ENCODE data around the gene ARHGEF10L. TPM values are rescaled to one million over a fixed set of nuclear protein-coding genes. Genes with fewer than 3 reads are reported as not detected.
"Not testable (repeated sequence)": the region's sequence is repeated elsewhere in the genome, so short reads cannot be mapped to it uniquely, and the experiment has no call there.

Gene ARHGEF10L
- total RNA-seq, 1 donor from 2014 or later: 25.7 TPM

DNA sequence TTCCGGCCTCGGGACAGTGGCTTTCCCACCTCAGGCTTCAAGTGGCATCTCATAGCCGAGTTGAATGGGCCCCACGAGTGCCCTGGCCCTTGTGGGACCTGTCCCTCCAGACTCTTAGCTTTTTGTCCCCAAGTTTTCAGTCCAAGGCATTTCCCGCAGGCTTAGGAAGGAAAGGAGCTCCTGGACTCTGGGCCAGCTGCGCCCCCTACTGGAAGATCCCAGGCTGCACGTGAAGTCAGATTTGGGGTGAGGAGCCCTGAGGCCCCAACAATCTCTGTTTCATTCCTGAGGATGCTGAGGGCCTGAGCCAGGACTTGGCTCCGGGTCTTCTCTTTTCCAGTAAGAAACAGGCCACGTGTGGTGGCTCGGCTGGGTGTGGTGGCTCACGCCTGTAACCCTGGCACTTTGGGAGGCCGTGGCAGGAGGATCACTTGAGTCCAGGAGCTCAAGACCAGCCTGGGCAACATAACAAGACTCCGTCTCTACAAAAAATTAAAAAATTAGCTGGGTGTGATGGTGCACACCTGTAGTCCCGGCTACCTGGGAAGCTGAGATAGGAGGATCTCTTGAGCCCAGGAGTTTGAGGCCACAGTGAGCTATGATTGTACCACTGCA, 67.4 kb downstream of the ARHGEF10L start:
- DNase-seq (ENCODE audit: low spot score in 2 of 2): peak; percentile 50 to 72
- FAIRE-seq: no peak

DNA sequence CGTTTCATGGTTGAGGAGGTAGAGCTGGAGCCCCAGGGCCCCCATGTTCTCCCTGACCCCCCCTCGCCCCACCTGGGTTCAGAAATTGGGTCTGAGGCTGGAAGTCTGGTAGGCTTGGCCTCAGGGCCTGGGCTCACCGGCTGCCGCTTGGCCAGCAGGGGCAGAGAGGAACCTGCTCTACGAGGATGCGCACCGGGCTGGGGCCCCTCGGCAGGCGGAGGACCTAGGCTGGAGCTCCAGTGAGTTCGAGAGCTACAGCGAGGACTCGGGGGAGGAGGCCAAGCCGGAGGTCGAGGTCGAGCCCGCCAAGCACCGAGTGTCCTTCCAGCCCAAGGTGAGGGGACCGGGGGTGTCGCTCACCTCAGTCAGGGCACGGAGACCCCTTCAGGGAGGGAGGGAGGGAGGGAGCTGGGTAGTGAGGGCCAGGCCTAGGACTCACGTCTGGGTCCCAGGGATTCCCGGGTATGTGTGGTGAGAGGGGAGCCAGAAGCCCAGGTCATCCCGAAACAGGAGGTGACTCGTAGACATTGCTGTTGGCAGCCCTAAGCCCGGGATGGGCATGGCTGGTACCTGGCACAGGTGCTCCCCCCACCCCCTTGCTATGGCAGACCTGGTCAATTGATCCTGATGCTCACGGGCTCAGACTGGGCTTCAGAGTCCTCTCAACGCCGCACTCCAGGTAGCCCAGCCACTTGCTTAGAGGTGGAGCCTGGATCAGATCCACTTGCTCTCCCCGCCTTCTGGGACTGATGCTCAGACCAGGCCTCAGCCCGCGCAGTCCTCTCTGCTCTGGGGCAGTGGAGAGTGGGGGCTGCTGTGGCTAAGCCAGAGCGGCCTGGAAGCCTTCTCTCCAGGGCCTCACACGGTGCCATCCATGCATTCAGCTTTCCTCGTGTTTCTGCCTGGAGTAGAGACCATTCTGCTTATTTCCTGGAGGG, 68.4 kb downstream of the ARHGEF10L start:
- DNase-seq (ENCODE audit: low spot score in 2 of 2) (no peak), FAIRE-seq (no peak)

DNA sequence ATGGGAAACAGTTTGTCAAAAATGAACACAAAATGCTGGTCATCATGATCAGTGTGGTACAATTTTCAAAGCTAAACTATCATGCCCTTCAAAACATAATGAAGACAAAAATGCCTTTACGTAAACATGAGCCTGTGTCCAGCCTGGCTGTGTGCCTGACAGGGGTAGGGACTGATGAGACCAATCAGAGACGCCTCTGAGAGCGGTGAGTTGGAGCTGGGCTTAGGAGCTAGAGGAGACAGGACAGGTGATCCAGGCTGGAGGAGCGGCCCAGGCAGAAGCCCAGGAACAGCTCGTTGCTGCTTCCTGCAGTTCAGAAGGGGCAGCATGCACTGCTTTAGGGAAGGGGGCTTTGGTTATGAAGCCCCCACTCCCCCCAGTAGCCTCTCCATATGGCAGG, 70.0 kb downstream of the ARHGEF10L start:
- DNase-seq (ENCODE audit: low spot score in 2 of 2) (no peak), FAIRE-seq (no peak)

DNA sequence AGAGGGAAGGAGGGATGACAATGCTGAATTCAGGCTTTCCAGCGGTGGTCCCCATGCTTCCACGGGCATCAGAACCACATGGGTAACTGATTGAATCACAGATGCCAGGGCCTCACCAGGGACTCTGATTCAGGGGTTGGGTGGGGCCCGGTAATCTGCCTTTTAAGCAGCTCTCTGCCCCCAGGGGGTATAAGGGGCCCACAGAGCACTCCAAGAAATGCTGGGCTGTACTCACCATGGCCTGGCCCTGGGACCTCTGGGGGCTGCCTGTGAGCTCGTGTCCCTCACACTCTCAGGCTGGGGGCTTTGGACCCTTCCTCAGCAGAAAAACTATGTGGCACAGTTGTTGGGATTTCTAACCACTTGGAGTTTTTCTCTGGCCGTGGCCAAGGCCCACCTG, 70.6 kb downstream of the ARHGEF10L start:
- DNase-seq (ENCODE audit: low spot score in 2 of 2): no peak
- FAIRE-seq: no peak

DNA sequence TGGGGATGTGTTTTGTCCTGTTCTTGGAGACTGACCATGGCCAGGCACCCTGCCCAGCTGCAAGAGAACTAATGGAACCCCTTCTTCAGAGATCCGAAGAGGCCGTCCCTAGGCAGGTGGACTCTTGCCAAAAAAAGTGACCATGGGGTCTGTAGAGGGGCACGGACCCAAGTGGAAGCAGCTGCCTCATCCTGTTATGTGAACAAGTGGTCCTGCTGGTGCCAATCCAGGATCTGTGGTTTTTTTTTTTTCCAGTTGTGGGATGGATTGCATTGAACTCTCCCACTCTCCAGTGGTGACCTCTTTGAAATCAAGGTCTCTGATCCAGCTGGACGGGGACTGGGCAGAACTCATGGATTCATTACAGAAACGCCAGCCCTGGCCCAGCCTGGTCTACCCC, 71.2 kb downstream of the ARHGEF10L start:
- FAIRE-seq (no peak), DNase-seq (ENCODE audit: low spot score in 2 of 2) (no peak)

DNA sequence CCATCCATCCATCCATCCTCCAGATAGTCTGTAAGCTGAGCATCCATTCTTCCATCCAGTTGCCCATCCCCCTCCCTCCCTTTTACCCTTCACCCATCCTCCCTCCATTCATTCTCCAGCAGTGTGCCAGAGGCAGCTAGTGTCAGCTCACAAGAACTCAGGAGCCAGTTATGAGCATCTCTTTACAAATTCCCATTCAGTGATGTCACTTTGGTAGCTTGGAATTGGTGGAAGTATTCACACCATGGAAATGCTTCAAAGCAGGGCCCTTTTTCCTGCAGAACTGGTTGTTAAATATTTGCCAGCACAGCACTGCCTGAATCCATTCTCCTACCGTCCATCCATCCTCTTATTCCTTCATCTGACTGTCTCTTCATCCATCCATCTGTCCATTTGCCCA, 72.5 kb downstream of the ARHGEF10L start:
- FAIRE-seq (no peak), DNase-seq (ENCODE audit: low spot score in 2 of 2) (no peak)

DNA sequence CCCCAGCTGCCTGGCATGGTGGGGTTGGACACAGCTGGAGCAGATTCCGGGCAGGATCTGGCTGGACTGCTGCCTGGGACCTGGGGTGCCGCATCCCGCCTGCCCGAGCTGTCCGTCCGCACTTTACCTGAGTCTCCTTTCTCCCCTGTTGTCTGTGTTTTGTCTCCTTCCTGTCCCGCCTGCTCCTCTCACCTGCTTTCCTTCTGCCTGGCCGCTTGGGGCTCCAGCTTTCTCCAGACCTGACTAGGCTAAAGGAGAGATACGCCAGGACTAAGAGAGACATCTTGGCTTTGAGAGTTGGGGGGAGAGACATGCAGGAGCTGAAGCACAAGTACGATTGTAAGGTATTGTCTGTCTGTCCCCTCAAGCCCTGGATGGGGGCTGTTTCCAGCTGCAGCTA, 73.3 kb downstream of the ARHGEF10L start:
- no peak for DNase-seq (ENCODE audit: low spot score in 2 of 2)

DNA sequence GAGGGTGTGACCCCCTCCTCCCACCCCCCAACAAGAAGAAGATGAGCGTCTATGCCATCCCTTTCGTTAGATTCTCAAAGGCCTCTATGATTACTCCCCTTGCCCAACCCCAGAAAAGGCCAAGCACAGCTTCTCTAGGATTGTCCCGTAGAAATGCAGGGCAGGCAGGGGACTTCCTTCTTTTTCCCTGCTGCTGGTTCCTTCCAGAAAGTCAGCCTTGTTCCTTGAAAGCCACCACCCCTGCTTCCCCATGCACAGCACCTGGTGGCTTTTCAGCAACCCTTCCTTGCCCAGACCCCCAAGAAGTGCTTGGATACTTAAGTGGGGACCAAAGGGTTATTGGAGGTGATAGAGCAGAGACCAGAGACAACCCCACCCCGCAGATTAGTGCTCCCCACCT, 75.1 kb downstream of the ARHGEF10L start:
- DNase-seq (ENCODE audit: low spot score in 2 of 2) (no peak), FAIRE-seq (no peak)

More for the DNA sequence above, 73.3 kb downstream of the ARHGEF10L start:
- FAIRE-seq: no peak

DNA sequence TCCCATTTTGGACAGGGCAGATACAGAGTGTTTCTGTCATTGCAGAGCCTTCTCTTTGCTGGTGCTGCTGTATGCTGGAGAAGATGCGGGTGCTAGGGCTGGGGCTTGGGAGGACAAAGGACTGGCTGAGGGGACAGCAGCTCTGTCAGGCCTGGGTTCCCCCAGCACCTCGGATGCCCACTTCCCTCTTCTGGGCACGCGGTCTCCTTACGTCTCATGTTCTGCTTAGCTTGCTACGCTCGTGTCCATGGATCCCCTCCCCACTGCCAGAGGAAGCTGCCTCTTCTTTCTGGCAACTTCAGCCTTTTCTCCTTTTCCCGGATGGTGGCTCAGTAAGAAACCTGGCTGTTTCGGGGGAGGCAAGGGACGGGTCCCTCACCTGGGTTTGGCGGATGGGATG, 75.7 kb downstream of the ARHGEF10L start:
- FAIRE-seq: no peak
- DNase-seq (ENCODE audit: low spot score in 2 of 2): no peak

DNA sequence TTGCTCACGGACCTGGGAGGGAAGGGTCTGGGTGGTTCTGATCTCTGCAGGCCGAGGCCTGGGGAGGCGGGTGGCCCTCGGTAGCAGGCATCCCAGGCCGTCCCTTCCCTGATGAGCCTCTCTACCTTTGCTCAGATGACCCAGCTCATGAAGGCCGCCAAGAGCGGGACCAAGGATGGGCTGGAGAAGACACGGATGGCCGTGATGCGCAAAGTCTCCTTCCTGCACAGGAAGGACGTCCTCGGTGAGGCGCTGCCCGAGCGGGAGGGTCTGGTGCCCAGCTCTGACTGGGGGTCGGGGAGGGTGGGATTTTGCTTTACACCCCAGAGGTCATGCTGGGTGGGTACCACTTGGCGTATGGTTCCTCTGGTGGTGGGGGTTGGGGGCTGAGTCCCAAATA, 76.5 kb downstream of the ARHGEF10L start:
- DNase-seq (ENCODE audit: low spot score in 2 of 2) (no peak), FAIRE-seq (no peak)

DNA sequence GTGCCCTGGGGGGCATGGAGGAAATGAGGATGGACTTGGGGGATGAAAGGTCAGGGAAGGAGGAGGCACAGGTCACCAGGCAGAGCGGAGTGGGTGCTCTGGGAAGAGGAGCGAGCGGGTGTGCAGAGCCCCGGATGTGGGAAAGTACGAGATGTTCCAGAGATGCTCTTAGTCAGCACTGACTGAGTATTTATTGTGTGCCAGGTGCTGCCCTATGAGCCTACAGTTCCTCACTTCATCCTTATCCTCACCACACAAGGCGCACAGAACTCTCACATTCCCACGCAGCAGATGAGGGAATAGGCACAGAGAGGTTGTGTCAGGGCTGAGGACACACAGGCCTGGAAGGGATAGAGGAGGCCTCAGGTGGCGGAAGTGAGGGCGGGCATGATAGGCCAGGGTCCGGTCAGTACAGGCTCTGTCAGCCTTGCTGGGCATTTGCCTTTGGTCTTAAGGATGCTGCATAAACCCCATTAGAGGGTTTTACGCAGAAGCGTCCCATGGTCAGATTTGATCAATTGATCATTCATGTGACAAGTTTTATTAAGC, 77.3 kb downstream of the ARHGEF10L start:
- no peak for FAIRE-seq

DNA sequence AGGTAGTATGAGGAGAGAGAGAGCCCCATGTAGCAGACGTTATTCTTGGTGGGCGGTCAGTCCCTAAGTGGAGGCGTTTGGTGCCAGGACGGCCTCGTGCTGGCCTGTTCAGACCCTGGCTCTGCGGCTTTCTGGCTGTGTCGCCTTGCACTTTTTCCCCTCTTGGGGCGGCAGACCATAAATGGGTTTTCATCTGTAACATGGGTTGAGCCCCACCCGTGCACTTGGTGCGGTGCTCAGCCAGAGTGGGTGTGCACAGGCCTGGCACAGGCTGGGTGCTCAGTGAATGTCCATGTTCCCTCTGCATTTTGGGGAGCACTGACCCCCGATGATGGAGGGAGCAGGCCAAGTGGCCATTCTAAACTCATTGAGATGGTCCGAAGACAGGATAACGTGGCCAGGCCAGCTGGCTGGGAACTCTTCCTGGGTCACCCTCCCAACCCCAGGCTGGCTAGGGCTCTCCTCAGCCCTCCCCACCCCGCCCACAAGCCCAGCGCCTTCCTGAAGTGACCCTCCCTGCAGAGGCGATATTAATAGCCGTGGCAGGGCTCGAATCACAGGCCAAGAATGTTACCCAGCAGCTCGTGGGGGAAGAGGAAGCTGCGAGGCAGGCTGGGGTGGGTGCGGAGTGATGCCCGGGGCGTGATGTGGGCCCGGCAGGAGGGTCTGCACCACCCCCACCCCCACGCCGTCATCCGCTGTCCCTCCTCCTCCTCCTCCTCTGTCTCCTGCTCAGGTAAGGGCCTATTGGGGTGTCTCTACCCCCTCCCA, 78.5 kb downstream of the ARHGEF10L start:
- no peak for FAIRE-seq
- DNase-seq (ENCODE audit: low spot score in 2 of 2): no peak

More for the DNA sequence above, 77.3 kb downstream of the ARHGEF10L start:
- DNase-seq (ENCODE audit: low spot score in 2 of 2): no peak

DNA sequence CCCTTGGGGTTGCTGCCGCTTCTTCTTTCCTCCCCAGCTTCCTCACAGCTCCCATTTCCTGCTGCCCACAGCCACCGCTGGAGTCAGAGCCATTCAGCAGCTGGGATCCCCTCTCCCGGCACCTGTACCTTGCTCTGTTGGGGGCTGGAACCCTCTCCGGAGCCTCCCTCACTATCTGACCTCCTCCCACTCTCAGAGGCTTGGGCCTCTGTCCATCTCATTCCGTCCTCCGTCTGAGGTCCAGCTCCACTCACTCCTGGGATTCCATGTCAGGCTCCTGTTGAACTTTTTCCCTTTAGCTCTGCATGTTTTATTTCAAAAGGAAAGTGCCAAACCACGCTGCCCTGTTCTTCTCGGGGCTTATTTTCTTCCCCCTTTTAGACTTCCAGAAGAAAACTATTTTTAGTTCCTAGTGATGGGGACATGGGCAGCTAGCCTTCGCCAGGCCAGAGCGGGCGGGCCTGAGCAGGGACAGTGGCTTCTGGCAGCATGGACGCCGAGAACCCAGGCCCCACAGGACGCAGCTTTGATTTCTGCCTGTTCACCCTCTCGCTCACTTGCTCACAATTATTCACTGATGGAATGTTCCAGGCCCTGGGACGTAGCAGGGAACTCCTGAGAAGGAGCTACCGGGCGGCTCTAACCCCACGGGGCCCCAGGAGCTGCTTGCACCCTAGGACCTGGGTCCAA, 79.2 kb downstream of the ARHGEF10L start:
- no peak for DNase-seq (ENCODE audit: low spot score in 2 of 2)
- FAIRE-seq: no peak

DNA sequence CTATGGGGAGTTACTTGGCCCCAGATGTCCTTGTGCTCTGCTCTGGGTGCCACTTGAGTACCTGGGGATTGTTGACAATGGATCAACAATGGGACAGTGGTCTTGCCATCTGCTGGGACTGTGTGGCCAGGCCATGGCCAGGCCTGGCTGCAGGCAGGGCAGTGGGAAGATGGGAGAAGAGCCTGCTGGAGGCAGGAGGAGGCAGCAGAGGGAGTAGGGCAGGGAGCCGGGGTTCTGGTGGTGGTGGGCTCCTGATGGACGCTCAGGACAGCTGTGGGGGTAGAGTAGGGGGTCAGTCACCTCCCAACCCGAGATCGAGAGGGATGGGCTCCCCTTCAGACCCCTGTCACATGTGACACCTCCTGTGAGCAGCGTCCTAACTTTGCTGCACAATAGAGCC, 81.0 kb downstream of the ARHGEF10L start:
- FAIRE-seq (no peak), DNase-seq (ENCODE audit: low spot score in 2 of 2) (no peak)

DNA sequence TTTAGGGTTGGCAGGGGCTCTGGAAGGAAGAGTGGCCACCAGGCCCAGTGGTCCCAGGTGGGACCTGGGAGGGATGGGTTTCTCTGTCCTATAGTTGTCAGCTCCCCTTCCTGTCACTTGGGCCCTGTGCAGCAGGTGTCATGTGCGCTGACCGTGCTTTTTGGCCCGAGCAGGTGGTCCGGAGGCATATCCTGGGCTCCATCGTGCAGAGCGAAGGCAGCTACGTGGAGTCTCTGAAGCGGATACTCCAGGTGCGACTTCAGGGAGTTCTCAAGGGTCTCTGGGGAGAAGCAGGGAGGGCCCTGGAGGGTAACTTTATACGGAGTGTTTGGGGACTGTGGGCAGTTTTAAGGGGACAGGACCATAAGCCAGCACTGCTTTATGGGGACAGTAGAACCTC, 82.2 kb downstream of the ARHGEF10L start:
- no peak for DNase-seq (ENCODE audit: low spot score in 2 of 2)
- no peak for FAIRE-seq

DNA sequence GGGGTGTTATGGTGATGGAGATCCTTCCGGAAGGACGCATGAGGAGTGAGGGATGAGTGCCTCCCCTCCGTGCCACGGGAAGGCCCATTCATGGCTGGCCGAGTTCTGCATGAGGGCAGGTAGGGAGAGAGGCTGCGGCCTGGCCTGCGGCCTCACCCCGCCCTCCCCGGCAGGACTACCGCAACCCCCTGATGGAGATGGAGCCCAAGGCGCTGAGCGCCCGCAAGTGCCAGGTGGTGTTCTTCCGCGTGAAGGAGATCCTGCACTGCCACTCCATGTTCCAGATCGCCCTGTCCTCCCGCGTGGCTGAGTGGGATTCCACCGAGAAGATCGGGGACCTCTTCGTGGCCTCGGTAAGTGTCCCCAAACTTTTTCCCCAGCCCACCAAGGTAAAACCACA, 83.3 kb downstream of the ARHGEF10L start:
- DNase-seq (ENCODE audit: low spot score in 2 of 2): no peak
- FAIRE-seq: no peak

DNA sequence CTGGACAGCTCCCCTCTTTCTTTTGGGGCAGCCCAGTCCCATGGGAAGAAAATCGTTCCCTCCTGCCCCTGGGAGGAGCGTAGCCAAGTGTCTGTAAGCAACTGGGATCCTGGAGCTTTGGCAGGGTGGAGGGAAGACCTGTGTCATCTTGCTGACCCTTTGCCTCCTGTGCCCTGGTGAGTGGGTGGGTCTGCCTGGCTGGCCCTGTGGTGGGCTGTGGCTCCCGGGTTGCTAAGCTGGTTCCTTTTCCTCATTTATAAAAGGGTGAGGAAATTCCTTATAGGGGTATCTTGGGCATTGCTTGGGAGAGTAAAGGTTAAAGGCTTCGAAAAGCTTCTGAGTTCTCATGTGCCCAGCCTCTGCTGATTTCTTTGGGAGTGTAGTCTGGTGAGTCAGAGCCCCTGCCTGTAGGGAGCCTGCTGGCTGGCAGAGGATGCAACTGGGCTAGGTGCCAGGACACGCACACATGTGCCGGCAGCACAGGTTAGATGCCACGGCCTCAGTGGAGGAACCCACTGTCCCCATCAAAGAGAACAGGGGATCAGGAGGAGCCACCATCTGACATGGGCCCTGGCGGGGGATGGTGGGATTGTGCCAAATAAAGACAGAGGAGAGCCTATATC, 85.2 kb downstream of the ARHGEF10L start:
- FAIRE-seq (no peak), DNase-seq (ENCODE audit: low spot score in 2 of 2) (peak in 1 of 2 donors; percentile 46)

DNA sequence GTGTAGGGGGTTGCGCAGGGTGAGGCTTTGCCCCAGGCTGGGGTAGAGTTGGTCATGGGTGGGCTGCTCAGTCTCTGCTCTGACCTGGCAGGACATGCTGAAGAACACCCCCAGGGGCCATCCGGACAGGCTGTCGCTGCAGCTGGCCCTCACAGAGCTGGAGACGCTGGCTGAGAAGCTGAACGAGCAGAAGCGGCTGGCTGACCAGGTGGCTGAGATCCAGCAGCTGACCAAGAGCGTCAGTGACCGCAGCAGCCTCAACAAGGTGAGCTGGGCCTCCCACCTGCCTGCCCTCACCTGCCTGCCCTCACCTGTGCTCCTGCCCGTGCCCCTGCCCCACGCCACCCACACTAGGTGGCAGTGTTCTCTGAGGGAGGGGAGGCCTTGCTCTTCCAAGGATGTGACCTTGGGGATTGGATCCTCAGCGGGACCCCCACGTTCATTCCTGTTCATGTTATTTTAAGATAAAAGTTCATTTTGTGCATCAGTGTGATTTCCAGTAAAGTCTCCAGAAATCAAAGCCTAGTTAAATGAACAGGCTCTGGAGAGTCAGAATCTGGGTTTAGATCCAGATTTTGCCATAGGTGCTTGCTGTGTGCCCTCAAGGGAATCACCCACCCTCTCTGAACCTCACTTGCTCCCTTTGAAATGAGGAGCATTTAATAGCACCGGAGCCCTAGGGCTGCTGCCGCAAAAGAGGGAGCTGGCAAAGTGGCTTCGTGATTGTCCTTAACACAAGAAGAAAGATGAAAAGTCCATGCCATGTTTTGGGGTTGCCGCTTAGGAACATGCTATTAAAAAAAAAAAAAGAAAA, 87.9 kb downstream of the ARHGEF10L start:
- FAIRE-seq (no peak), DNase-seq (ENCODE audit: low spot score in 2 of 2) (no peak)

DNA sequence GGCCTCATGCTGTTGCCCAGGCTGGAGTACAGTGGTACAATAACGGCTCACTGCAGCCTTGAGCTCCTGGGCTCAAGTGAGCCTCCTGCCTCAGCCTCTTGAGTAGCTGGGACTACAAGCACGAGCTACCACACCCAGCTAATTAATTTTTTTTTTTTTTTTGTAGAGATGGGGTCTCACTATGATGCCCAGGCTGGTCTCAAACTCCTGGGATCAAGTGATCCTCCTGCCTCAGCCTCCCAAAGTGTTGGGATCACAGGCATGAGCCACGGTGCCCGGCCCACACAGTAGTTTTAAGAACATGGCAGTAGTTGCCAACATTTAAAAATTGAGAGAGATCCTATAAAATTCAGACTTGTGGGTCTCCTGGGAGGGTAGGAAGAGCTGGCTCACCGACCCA, 89.5 kb downstream of the ARHGEF10L start:
- DNase-seq (ENCODE audit: low spot score in 2 of 2); FAIRE-seq: not testable (repeated sequence)

All from frontal cortex (tissue), 4 donors.